ENCODE data around the gene RRP7A. TPM values are rescaled to one million over a fixed set of nuclear protein-coding genes. Genes with fewer than 3 reads are reported as not detected.
A peak's percentile ranks its signal among the peaks of the same experiment; 100 is the strongest.
"Not testable (repeated sequence)": the region's sequence is repeated elsewhere in the genome, so short reads cannot be mapped to it uniquely, and the experiment has no call there.

The RRP7A gene
- total RNA-seq, 1 experiment from 2014 or later = 101 TPM

DNA sequence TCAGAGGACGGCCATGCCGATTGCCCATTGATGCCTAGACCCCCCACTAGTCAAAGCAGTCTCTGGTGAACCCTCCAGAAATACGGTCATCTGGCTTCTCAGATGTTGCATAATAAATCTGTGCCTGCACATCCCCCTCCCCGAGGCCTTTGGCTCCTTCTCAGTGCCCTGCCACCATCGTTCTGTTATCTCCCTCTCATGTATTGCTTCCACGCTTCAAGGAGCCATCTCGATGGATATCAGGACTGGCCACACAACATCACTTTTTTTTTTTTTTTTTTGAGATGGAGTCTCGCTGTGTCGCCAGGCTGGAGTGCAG, 1.6 kb upstream of the RRP7A start:
- Histone ChIP-seq H3K18ac (ENCODE audit: insufficient read length, low read depth, low read length) (no peak overlapping the region), H2BK15ac (ENCODE audit: low read depth, low read length) (no peak overlapping the region), H3K79me1 (ENCODE audit: insufficient read depth, low read depth, low read length, poor library complexity, severe bottlenecking) (peaks cover 2% of the 10 kb centered on the region), H3K4me2 (ENCODE audit: insufficient read depth, insufficient read length, low read length) (no peak overlapping the region), H3K56ac (ENCODE audit: insufficient read length, low read depth, low read length) (no peak overlapping the region), H2BK12ac (ENCODE audit: insufficient read length, low read depth, low read length) (no peak overlapping the region), H4K8ac (replicated peaks; ENCODE audit: insufficient read length, low read depth, low read length) (no peak overlapping the region), H3K23ac (ENCODE audit: insufficient read length, low read depth, low read length) (no peak overlapping the region), H3K9me3 (ENCODE audit: control insufficient read depth, low read depth, low read length) (no peaks in the 10 kb centered on the region), H4K91ac (ENCODE audit: insufficient read length, low read depth, low read length) (no peak overlapping the region), H3K27me3 (ENCODE audit: insufficient read depth, low read length) (no peaks in the 10 kb centered on the region), H3T11ph (ENCODE audit: low read length) (no peak overlapping the region), H2BK120ac (ENCODE audit: low read depth, low read length, poor library complexity, severe bottlenecking) (no peak overlapping the region), H2BK20ac (ENCODE audit: low read depth, low read length, poor library complexity, severe bottlenecking) (no peak overlapping the region), H2AFZ (ENCODE audit: low read length) (no peak overlapping the region), H3K27ac (ENCODE audit: insufficient read length, low read depth, low read length) (no peak overlapping the region), H3K4ac (ENCODE audit: low read depth, low read length) (no peak overlapping the region), H3K4me1 (ENCODE audit: insufficient read depth, low read length) (no peaks in the 10 kb centered on the region), H4K20me1 (ENCODE audit: control insufficient read depth, insufficient read depth, insufficient read length) (no peaks in the 10 kb centered on the region), H2AK5ac (ENCODE audit: insufficient read length, low read length) (no peak overlapping the region), H3K23me2 (ENCODE audit: insufficient read length, low read depth, low read length, poor library complexity, severe bottlenecking) (no peaks in the 10 kb centered on the region), H3K79me2 (ENCODE audit: insufficient read depth, low read length) (no peaks in the 10 kb centered on the region; the same call in 1 of the 2 replicates), H4K5ac (ENCODE audit: insufficient read length, low read depth, low read length) (no peak overlapping the region), H3K14ac (ENCODE audit: insufficient read depth, low read length) (no peak overlapping the region), H3K9ac (ENCODE audit: extremely low read depth, insufficient read length, low read length) (no peak overlapping the region), H2BK5ac (ENCODE audit: insufficient read length, low read length) (no peak overlapping the region)
- Mint-ChIP-seq H3K4me3 (peak overlapping the region in 1 of 2 experiments; percentile 55; a peak in 3 of 5 replicates), H3K36me3 (ENCODE audit: insufficient read depth in 1 of 3, low read depth in 3 of 3) (peaks cover 9 to 19% (median 16%) of the 10 kb centered on the region in 3 experiments), H3K4me1 (peaks cover 10 to 17% of the 10 kb centered on the region in 2 experiments), H3K27me3 (ENCODE audit: low read depth) (peaks cover 31% of the 10 kb centered on the region), H3K27ac (no peak overlapping the region), H3K9me3 (peaks cover 0 to 6% of the 10 kb centered on the region in 2 experiments; a peak in 2 of 5 replicates)
- no CpG with 5 or more reads among the region's 9 CpGs for WGBS (ENCODE audit: extremely low coverage, insufficient read length, low lambda C conversion rate)
- TF ChIP-seq, protein P1, sequence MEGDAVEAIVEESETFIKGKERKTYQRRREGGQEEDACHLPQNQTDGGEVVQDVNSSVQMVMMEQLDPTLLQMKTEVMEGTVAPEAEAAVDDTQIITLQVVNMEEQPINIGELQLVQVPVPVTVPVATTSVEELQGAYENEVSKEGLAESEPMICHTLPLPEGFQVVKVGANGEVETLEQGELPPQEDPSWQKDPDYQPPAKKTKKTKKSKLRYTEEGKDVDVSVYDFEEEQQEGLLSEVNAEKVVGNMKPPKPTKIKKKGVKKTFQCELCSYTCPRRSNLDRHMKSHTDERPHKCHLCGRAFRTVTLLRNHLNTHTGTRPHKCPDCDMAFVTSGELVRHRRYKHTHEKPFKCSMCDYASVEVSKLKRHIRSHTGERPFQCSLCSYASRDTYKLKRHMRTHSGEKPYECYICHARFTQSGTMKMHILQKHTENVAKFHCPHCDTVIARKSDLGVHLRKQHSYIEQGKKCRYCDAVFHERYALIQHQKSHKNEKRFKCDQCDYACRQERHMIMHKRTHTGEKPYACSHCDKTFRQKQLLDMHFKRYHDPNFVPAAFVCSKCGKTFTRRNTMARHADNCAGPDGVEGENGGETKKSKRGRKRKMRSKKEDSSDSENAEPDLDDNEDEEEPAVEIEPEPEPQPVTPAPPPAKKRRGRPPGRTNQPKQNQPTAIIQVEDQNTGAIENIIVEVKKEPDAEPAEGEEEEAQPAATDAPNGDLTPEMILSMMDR (conservative IDR thresholded peaks at IDR 0.05) = no peak
- no peak for DNase-seq

DNA sequence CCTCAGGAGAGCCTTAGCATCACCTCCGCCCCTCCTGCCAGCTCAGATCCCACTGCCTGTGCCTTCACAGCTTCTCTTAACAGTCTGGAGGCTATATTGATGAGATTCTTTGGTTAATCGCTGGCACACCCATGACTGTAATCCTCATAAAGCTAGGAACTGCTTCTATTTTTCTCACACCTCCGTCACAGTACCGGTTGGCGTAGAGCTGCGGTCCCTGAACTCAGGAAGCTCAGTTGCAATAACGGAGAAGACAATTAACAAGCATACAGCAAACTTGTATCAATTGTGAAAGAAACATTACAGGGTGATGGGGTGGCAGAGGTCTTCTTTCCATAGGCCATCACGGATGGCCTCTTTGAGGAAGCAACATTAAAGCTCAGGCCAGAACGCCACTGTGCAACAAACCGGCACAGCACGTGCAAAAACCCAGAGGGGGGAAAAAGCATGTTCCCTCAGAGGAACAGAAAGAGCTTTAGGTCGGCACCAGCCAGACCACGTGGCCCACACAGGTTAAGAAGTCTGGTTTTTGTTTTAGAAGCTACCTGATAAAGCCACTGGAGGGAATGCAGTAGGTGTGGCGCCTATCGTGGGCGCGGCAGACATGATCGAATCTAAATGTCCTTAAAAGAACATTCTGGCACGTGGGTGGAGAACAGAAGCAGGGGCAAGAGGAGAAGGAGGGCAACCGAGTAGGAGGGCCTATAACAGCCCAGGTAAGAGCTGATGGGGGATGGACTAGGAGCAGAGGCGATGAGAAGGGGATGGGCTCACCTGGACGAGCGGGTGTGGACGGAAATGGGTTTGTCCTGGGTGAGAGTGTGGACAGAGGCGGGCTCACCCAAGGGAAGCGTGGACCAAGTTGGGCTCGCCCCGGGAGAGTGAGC, 715 bp downstream of the RRP7A start:
- H4K91ac ChIP-seq (ENCODE audit: insufficient read length, low read depth, low read length); H4K8ac ChIP-seq (replicated peaks; ENCODE audit: insufficient read length, low read depth, low read length); H3K9me3 ChIP-seq (ENCODE audit: control insufficient read depth, low read depth, low read length); H3K23ac ChIP-seq (ENCODE audit: insufficient read length, low read depth, low read length); H2BK5ac ChIP-seq (ENCODE audit: insufficient read length, low read length); H2AK5ac ChIP-seq (ENCODE audit: insufficient read length, low read length); H4K20me1 ChIP-seq (ENCODE audit: control insufficient read depth, insufficient read depth, insufficient read length); H3K79me2 ChIP-seq (ENCODE audit: insufficient read depth, low read length); H2AFZ ChIP-seq (ENCODE audit: low read length); H2BK120ac ChIP-seq (ENCODE audit: low read depth, low read length, poor library complexity, severe bottlenecking); H3K56ac ChIP-seq (ENCODE audit: insufficient read length, low read depth, low read length); DNase-seq; H3K23me2 ChIP-seq (ENCODE audit: insufficient read length, low read depth, low read length, poor library complexity, severe bottlenecking); H3K4ac ChIP-seq (ENCODE audit: low read depth, low read length); H3K79me1 ChIP-seq (ENCODE audit: insufficient read depth, low read depth, low read length, poor library complexity, severe bottlenecking); H2BK15ac ChIP-seq (ENCODE audit: low read depth, low read length); H2BK20ac ChIP-seq (ENCODE audit: low read depth, low read length, poor library complexity, severe bottlenecking); H3K27me3 ChIP-seq (ENCODE audit: insufficient read depth, low read length); H3K4me1 ChIP-seq (ENCODE audit: insufficient read depth, low read length); H3K27ac ChIP-seq (ENCODE audit: insufficient read length, low read depth, low read length); H3K14ac ChIP-seq (ENCODE audit: insufficient read depth, low read length); H3K9me3 Mint-ChIP-seq; H3T11ph ChIP-seq (ENCODE audit: low read length); H3K18ac ChIP-seq (ENCODE audit: insufficient read length, low read depth, low read length); H2BK12ac ChIP-seq (ENCODE audit: insufficient read length, low read depth, low read length); H4K5ac ChIP-seq (ENCODE audit: insufficient read length, low read depth, low read length): not testable (repeated sequence)
- Mint-ChIP-seq H3K27me3 (ENCODE audit: low read depth) (peaks cover 12% of the 10 kb centered on the region), H3K4me1 (peaks cover 10 to 21% of the 10 kb centered on the region in 2 experiments), H3K4me3 (peak overlapping the region; percentile 96 to 100), H3K36me3 (ENCODE audit: insufficient read depth in 1 of 3, low read depth in 3 of 3) (peaks cover 18 to 33% (median 32%) of the 10 kb centered on the region in 3 experiments), H3K27ac (peak overlapping the region; percentile 83 to 98 (median 94))
- no CpG with 5 or more reads among the region's 28 CpGs for WGBS (ENCODE audit: extremely low coverage, insufficient read length, low lambda C conversion rate)
- Histone ChIP-seq H3K4me2 (ENCODE audit: insufficient read depth, insufficient read length, low read length) (peak overlapping the region; percentile 70), H3K9ac (ENCODE audit: extremely low read depth, insufficient read length, low read length) (peak overlapping the region; percentile 46)

Measured in H9 (cell line).